Ascending aorta (tissue), 2 donors: ENCODE data around the gene CAPN1. TPM values are rescaled to one million over a fixed set of nuclear protein-coding genes. Genes with fewer than 3 reads are reported as not detected.
"Not testable (repeated sequence)": the region's sequence is repeated elsewhere in the genome, so short reads cannot be mapped to it uniquely, and the experiment has no call there.

Experiments used
- DNase-seq, 2 donors: peaks; one replicate each; pipeline ENCODE4 v3.0.0-alpha.2; 2019; ENCODE audit warnings: low spot score in 2 of 2
- H3K27ac ChIP-seq, 2 donors: fragments of 200-600 bp; sonication (generic); one replicate each; pipeline ENCODE4 v1.5.1; 2016 to 2017; ENCODE audit warnings: mild to moderate bottlenecking in 1 of 2
- H3K27me3 ChIP-seq: fragments of 200-600 bp; sonication (generic); one replicate; pipeline ENCODE4 v1.5.1; 2017
- H3K36me3 ChIP-seq, 2 donors: fragments of 200-600 bp; sonication (generic); one replicate each; pipeline ENCODE4 v1.5.1; 2016
- H3K4me1 ChIP-seq, 2 donors: fragments of 200-600 bp; sonication (generic); one replicate each; pipeline ENCODE4 v1.5.1; 2016 to 2017; ENCODE audit warnings: mild to moderate bottlenecking in 1 of 2
- H3K4me3 ChIP-seq, 2 donors: fragments of 200-600 bp; sonication (generic); one replicate each; pipeline ENCODE4 v1.5.1; 2016 to 2017; ENCODE audit warnings: mild to moderate bottlenecking in 1 of 2
- H3K9me3 ChIP-seq, 2 donors: fragments of 200-600 bp; sonication (generic); one replicate each; pipeline ENCODE4 v1.5.1; 2016
- intact Hi-C: fragments of 100-400 bp; cut with DNase I; formaldehyde crosslinking; loops from one replicate; pipeline ENCODE4 v1.15.1; 2023
- total RNA-seq: library from RNA; depleted of rRNA; stranded (reverse); fragments of >200 nt; gene quantifications from one replicate; pipeline ENCODE4 v1.1.0, GENCODE V29; 2016
- TF ChIP-seq, protein P1 (sequence below), 3 experiments: fragments of 200-600 bp in 2 of 3; fragments of 450-650 bp in 1 of 3; sonication (generic) in 2 of 3; IDR thresholded peaks; one replicate each; pipeline ENCODE4 v1.5.1; 2016 to 2019; ENCODE audit warnings: antibody characterized with exemption in 3 of 3, mild to moderate bottlenecking in 1 of 3, moderate library complexity in 1 of 3

The CAPN1 gene
- total RNA-seq, 1 donor from 2014 or later: 239 TPM

DNA sequence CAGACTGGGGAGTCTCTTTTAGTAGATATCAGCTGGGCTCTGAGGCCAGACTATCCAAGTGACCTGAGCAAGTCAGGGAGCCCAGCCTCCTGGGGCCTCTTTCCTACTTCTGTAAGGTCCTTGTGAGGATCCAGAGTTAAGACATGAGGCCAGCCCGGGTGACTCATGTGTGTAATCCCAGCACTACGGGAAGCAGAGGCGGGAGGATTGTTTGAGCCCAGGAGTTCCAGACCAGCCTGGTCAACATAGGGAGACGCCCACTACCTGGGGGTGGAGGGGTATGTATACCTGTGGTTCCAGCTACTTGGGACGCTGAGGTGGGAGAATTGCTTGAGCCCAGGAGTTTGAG is 43.2 kb downstream of the CAPN1 start:
- H3K4me1 ChIP-seq: peaks cover 0 to 12% of the 10 kb centered on the region in 2 donors
- no peak overlapping the region for H3K27ac ChIP-seq
- no peak for DNase-seq
- H3K4me3 ChIP-seq: peak overlapping the region; percentile 60
- H3K9me3 ChIP-seq: no peaks in the 10 kb centered on the region
- H3K27me3 ChIP-seq: no peaks in the 10 kb centered on the region
- no peaks in the 10 kb centered on the region for H3K36me3 ChIP-seq
- TF ChIP-seq, protein P1, sequence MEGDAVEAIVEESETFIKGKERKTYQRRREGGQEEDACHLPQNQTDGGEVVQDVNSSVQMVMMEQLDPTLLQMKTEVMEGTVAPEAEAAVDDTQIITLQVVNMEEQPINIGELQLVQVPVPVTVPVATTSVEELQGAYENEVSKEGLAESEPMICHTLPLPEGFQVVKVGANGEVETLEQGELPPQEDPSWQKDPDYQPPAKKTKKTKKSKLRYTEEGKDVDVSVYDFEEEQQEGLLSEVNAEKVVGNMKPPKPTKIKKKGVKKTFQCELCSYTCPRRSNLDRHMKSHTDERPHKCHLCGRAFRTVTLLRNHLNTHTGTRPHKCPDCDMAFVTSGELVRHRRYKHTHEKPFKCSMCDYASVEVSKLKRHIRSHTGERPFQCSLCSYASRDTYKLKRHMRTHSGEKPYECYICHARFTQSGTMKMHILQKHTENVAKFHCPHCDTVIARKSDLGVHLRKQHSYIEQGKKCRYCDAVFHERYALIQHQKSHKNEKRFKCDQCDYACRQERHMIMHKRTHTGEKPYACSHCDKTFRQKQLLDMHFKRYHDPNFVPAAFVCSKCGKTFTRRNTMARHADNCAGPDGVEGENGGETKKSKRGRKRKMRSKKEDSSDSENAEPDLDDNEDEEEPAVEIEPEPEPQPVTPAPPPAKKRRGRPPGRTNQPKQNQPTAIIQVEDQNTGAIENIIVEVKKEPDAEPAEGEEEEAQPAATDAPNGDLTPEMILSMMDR (IDR thresholded peaks at IDR 0.05): no peak
- intact Hi-C loops: no loop called here

DNA sequence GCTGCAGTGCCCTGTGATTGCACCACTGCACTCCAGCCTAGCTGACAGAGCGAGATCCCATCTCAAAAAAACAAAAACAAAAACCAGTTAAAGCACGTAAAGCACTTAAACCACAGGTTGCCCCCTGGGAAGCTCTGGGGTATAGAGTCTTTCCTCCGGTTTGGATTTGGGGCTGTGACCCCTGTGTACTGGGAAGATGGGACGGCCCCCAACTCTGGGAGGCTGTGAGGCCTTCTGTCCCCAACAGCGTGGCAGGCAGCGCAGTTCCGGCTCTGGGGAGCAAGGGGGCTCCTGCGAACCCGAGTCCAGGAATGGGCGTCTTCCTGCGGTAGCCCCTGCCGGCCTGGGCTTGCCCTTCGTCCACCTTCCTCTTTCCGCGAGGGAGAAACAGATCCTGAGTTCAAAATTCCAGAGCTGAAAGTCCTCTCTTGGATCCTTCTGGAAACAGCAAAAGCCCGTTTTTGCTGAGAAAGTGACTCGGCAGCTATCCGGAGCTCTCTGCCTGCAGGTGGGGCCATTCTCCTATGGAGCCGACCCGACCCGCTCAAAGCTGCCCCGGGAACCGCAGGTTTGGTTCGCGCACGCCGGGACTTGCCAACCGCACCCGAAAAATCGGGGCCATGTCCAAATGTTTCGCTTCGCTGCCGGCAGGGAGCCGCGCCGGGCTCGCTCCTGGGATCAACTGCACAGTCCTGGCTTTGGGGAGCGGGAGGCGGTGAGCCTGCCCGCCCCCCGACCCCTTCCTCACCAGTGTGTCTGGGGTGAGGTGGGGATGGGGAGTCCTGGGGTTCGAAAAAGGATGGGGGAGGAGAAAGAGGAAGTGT is 43.8 kb downstream of the CAPN1 start:
- H3K9me3 ChIP-seq: no peaks in the 10 kb centered on the region
- DNase-seq: peak in 1 of 2 donors; percentile 77

DNA sequence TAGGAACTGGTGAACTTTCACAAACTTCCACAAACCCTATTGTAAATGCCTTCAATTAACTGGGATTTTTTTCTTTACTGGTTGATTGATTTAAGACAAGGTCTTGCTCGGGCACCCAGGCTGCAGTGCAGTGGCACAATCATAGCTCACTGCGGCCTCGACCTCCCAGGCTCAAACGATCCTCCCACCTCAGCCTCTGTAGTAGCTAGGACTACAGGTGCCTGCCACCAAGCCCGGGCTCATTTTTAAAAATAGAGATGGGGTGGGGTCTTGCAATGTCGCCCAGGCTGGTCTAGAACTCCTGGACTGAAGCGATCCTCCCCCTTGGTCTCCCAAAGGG is 44.3 kb downstream of the CAPN1 start:
- Histone ChIP-seq H3K27me3 (no peaks in the 10 kb centered on the region), H3K4me3 (peak overlapping the region; percentile 60), H3K4me1 (peaks cover 0 to 12% of the 10 kb centered on the region in 2 donors), H3K27ac (no peak overlapping the region), H3K36me3 (no peaks in the 10 kb centered on the region), H3K9me3 (no peaks in the 10 kb centered on the region)
- DNase-seq: no peak
- TF ChIP-seq, protein P1 (IDR thresholded peaks at IDR 0.05): no peak
- intact Hi-C loops: loop anchor here (2.0 kb wide), 1 partner anchor 89 kb away; the partner anchor contains the start of gene CDC42EP2

More for the DNA sequence above, 43.8 kb downstream of the CAPN1 start:
- H3K36me3 ChIP-seq: no peaks in the 10 kb centered on the region
- H3K27ac ChIP-seq: peak overlapping the region in 1 of 2 donors; percentile 40
- intact Hi-C loops: loop anchor here (2.0 kb wide), 1 partner anchor 89 kb away; the partner anchor contains the start of gene CDC42EP2
- H3K27me3 ChIP-seq: no peaks in the 10 kb centered on the region
- H3K4me1 ChIP-seq: peaks cover 0 to 12% of the 10 kb centered on the region in 2 donors
- TF ChIP-seq, protein P1 (IDR thresholded peaks at IDR 0.05): peak; percentile 41 to 50 (median 41)
- H3K4me3 ChIP-seq: peak overlapping the region; percentile 60

DNA sequence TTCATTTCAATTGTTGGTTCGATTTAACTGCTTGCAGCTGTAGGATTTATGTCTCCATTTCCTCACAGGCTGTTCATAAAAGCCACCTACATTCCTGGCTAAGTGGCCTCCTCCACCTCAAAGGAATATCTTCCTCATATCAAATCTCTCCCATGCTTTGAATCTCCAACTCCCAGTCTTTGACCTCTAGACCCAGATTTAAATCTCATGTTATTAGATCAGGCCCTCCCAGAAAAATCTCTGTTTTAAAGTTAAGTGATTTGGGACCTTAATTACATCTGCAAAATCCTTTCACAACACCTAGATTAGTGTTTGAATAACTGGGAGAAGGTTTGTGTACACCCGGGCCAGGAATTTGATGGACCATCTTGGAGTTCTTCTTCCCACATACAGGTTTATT is 46.2 kb downstream of the CAPN1 start:
- intact Hi-C loops: loop anchor here (2.0 kb wide), 1 partner anchor 87 kb away; the partner anchor contains the start of gene CDC42EP2
- H3K36me3 ChIP-seq: no peaks in the 10 kb centered on the region
- TF ChIP-seq, protein P1 (IDR thresholded peaks at IDR 0.05): no peak
- H3K4me1 ChIP-seq: peaks cover 0 to 12% of the 10 kb centered on the region in 2 donors
- no peak overlapping the region for H3K27ac ChIP-seq
- no peak overlapping the region for H3K4me3 ChIP-seq
- H3K27me3 ChIP-seq: no peaks in the 10 kb centered on the region
- H3K9me3 ChIP-seq: no peaks in the 10 kb centered on the region
- DNase-seq: no peak

DNA sequence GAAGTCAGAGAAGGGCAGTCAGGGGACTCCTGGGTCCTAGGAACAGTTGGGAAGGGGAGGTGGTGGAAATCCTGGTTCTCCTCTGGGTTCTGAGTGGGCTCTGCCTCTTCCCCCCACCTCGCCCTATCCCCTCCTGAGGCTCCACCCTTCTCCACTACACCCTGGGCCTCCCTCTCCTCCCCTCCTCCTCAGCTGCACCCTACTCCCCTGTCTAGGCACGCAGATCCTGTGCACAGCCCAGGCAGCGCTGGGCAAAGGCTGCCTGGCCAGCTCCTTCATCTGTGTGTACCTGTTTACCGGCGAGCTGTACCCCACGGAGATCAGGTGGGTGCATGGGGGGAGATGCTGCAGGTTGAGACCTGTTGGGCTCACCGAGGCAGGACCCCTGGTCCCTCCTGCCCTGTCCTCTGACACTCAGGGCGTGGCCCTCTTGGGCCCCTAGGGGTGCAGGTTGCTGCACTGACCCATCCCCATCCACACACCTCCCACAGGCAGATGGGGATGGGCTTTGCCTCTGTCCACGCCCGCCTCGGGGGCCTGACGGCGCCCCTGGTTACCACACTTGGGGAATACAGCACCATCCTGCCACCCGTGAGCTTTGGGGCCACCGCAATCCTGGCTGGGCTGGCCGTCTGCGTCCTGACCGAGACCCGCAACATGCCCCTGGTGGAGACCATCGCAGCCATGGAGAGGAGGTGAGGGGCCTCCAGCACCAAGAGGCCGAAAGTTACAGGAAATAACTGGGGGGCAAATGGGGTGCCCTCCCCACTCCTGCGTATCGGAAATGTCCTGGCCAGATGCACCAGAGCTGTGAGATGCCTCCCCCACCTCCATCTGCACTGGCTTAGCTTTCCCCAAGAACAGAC is 54.7 kb downstream of the CAPN1 start:
- no peak for DNase-seq
- no peaks in the 10 kb centered on the region for H3K9me3 ChIP-seq
- TF ChIP-seq, protein P1 (IDR thresholded peaks at IDR 0.05): no peak
- no peaks in the 10 kb centered on the region for H3K4me1 ChIP-seq
- intact Hi-C loops: no loop called here
- no peak overlapping the region for H3K4me3 ChIP-seq
- no peaks in the 10 kb centered on the region for H3K27me3 ChIP-seq
- H3K27ac ChIP-seq: no peak overlapping the region
- H3K36me3 ChIP-seq: no peaks in the 10 kb centered on the region

DNA sequence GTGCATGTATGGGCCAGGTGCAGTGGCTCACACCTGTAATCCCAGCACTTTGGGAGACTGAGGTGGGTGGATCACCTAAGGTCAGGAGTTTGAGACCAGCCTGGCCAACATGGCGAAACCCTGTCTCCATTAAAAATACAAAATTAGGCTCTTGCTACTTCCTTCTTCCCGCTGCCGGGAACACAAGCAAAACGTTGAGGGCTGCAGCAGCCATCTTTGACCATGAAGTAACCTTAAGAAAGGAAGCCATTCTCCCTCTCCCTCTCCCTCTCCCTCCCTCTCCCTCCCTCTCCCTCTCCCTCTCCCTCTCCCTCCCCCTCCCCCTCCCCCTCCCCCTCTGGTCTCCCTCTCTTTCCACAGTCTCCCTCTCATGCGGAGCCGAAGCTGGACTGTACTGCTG is 56.6 kb downstream of the CAPN1 start:
- H3K4me1 ChIP-seq, H3K4me3 ChIP-seq, H3K27ac ChIP-seq, H3K27me3 ChIP-seq, H3K36me3 ChIP-seq, intact Hi-C loops, H3K9me3 ChIP-seq, DNase-seq: not testable (repeated sequence)
